Fibroblast of mammary gland (primary cell): ENCODE measurements around the gene ZC3H7B.
A peak's percentile ranks its signal among the peaks of the same experiment; 100 is the strongest.

ENCODE experiments used
- DNase-seq: peaks from one replicate; pipeline ENCODE4 v3.0.0-alpha.2; 2010; ENCODE audit warnings: low read depth
- H3K4me3 ChIP-seq: 2 replicates; pipeline ENCODE4 v1.5.1; 2011; ENCODE audit warnings: low read depth, mild to moderate bottlenecking, low read length, moderate library complexity; ENCODE audit not compliant: control insufficient read depth
- CTCF ChIP-seq: conservative IDR thresholded peaks from 2 replicates; pipeline ENCODE4 v1.5.1; 2011; ENCODE audit warnings: low read depth, low read length, inconsistent platforms; ENCODE audit not compliant: control insufficient read depth, insufficient read depth

ZC3H7B gene

GRCh38 chr22:41273128-41273527, 28.2 kb upstream of the ZC3H7B start:
- H3K4me3 ChIP-seq = no peak overlapping the region
- DNase-seq = no peak
- no peak for TF ChIP-seq CTCF

GRCh38 chr22:41274856-41275255, 26.5 kb upstream of the ZC3H7B start:
- TF ChIP-seq CTCF = no peak

DNA sequence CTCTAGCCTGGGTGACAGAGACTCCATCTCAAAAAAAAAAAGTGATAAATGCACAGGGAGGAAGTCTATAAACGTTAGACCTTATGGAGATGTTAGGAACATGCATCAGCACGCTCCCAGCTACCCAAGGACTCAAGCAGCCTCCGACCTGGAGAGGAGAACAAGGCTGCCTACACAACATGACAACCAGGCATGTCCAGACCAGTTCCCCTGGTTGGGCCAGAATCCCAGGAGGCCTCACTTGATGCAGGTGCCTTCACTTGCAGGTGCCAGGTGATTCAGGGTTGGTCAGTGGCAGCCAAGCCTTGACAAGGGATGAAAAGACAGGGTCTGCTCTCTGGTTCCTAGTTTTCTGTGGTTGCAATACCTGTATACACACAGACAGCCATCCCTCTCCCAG, 21.3 kb upstream of the ZC3H7B start:
- no peak for TF ChIP-seq CTCF
- no peak overlapping the region for H3K4me3 ChIP-seq
- no peak for DNase-seq

More at GRCh38 chr22:41274856-41275255, 26.5 kb upstream of the ZC3H7B start:
- no peak overlapping the region for H3K4me3 ChIP-seq
- DNase-seq = no peak

DNA sequence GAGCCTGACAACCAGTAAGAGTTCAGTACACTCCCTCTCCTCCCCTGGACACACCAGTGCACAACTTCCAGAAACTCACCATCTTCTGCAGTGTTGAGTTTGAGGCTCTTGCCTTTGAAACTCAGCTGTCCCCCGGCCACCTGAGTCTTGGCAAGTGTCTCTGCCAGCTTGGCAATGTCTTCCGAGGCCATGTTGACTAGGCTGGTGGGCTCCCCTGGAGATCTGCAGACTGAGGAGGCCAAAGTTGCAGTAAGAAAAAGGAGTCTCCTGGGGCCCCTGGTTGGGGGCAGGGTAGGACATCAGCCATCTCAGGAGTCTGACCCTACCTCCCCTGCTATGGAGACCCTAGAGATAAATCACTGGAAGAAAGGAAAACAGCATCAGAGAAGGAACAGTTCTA, 20.5 kb upstream of the ZC3H7B start:
- no peak overlapping the region for H3K4me3 ChIP-seq
- no peak for DNase-seq
- no peak for TF ChIP-seq CTCF

GRCh38 chr22:41284465-41284864, 16.9 kb upstream of the ZC3H7B start:
- no peak for DNase-seq
- TF ChIP-seq CTCF = no peak
- peak overlapping the region; percentile 88 for H3K4me3 ChIP-seq

DNA sequence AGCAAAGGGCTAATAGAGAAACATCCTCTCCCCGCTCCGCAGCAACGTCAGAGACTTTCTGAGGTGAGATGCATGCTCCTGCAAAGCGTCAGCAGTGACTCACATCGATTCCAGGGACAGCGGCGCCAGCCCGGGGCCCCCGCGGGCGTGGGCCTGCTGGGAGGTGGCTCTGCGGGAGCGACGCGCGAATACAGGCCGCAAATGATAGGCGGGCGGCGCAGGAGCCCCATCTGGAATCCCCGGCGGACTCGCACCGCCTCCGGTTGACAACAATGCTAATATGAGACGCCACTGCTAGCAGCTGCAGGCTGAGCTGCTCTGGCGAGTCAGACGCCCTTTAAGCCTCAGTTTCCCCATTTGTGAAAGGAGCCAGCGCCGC, 15.9 kb upstream of the ZC3H7B start:
- no peak for TF ChIP-seq CTCF
- DNase-seq = peak; percentile 94
- peak overlapping the region; percentile 88 for H3K4me3 ChIP-seq

- peak; percentile 4 for TF ChIP-seq CTCF
- peak; percentile 97 for DNase-seq
- H3K4me3 ChIP-seq = peak within 1 kb of the TSS; percentile 88
Measured at GRCh38 chr22:41285820-41286638, 15.3 kb upstream of the ZC3H7B start, which contains the start of gene RANGAP1. RANGAP1 (minus strand) TSS chr22:41286187; CDS start chr22:41281044, 5,143 bp downstream.
